GM18511 (cell line): ENCODE data around the gene MAP4K3.
A peak's percentile ranks its signal among the peaks of the same experiment; 100 is the strongest.
"Not testable (repeated sequence)": the region's sequence is repeated elsewhere in the genome, so short reads cannot be mapped to it uniquely, and the experiment has no call there.

ENCODE experiments used
- ATAC-seq: cut with Tn5 transposase; IDR thresholded peaks from one replicate; pipeline ENCODE4 v1.9.1; 2021; ENCODE audit warnings: mild to moderate bottlenecking, moderate library complexity; ENCODE audit not compliant: unreplicated experiment

Gene MAP4K3

DNA sequence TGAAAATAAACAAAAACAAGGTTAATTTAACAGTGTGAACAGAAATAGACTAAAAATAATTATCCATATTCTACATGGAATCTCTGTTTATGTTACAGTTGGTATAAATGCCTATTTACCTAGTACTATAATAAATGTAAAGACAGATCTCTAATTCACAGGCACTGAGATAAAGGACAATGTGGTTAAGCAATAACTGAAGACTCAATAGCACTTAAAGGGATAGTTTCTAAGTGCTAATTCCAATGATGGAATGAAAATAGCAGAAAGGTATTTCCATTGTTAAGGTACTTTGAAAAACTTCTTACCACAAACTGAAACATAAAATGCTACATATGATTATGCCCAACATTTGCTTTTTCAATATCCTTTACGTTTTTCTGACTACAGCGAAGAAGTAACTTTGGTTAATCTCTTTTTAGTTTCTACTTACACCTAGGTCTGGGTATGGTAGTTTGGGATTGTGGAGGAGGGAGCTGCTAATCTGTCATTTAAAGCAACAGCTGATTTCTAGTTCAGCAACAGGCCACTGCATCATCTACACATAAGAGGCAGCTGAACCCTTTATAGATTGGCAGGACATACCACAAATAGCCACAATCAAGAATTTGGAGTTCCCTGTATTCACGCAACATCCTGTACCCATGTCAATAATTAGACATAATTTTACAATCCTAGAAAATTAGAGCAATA, 27.2 kb downstream of the MAP4K3 start:
- no peak for ATAC-seq

DNA sequence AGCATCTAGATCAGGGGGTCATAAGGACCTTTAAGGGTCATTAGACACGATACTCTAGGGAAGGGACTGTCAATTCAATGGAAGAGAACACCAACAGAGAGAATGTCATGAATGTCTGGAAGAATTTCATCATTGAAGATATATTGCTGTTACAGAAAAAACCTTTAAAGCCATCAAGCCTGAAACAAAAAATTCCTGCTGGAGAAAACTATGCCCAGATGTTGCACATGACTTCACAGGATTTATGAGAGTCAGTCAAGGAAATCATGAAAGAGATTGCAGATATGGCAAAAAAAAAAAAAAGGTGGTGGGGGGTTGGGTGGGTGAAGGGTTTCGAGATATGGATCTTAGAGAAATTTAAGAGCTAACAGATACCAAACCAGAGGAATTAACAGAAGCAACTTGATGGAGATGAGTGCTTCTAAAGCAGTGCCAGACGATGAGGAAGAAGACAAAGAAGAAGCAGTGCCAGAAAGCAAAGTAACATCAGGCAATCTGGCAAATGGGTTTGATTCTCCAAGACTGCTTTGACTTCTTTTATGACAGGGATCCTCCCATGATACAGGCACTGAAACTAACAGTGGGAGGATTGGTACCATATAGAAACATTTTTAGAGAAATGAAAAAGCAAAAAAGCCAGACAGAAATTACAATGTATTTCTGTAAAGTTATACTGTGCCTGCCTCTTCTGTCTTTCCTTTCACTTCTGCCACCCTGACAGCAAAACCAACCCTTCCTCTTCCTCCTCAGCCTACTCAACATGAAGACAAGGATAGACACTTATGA, 28.5 kb downstream of the MAP4K3 start:
- ATAC-seq = peak; percentile 69

DNA sequence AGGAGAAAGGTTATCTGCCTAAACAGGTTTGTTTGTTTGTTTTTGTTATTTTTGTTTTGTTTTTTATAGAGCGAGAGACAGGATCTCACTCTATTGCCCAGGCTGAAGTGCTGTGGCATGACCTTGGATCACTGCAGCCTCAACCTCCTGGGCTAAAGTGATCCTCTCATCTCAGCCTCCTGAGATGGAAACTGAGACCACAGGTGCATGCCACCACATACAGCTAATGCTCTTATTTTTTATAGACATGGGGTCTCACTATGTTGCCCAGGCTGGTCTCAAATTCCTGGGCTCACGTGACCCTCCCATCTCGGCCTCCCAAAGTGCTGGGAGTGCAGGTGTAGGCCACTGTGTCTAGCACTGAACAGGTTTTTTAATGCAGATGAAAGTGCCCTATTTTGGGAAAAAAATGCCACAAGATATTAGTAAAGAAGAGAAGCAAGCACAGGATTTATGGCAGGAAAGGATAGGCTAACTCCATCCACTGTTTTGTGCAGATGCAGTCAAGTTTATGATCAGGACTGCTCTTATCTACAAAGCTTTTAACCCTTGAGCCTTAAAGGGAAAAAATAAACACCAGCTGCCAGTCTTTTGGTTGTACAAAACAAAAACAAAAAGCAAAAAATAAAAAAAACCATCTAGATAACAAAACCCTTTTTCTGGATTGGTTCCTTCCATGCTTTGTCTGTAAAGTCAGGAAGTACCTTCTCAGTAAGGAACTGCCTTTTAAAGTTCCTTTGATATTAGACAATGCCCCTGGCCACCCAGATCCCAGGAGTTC, 29.4 kb downstream of the MAP4K3 start:
- no peak for ATAC-seq

DNA sequence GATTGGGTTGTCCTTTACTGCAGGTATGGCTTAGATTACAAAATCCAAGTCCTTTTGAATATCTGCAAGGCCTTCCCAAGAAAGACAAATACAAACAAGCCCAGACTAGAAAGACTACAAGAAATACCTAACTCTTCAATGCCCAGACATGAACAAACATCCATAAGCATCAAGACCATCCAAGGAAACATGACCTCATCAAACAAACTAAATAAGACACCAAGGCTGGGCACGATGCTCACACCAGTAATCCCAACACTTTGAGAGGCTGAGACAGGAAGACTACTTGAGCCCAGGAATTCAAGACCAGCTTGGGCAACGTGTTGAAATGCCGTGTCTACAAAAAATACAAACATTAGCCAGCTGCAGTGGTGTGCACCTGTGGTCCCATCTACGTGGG, 31.7 kb downstream of the MAP4K3 start:
- no peak for ATAC-seq

DNA sequence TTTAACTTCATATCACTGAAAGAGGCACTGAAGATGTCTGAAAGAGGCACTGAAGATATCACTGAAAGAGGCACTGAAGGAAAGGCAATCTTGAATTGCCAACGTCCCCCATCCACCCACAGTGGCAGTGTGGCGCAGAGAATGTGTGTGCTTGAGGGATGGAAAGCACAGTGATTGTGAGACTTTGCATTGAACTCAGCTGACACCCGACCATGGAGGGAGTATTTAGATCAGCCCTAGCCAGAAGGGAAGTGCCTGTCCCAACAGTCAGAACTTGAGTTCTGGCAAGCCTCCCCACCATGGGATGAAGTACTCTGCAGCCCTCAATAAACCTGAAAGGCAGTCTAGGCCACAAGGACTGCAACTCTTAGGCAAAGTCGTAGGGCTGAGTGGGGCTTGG, 33.8 kb downstream of the MAP4K3 start:
- peak; percentile 55 for ATAC-seq

DNA sequence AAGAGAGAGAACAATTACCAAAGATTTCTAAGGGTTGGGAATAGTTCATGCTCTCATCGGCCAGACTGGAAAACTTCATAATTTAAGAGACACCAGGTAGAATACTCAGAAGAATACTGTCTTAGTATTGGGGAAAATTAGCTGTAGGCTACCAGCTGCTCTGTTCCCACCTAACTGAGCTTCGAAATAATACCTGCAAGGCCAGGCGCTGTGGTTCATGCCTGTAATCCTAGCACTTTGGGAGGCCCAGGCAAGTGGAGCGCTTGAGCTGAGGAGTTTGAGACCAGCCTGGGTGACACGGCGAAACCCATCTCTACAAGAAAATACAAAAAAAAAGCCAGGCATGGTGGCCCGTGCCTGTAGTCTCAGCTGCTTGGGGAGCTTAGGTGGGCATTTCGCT, 35.8 kb downstream of the MAP4K3 start:
- no peak for ATAC-seq

DNA sequence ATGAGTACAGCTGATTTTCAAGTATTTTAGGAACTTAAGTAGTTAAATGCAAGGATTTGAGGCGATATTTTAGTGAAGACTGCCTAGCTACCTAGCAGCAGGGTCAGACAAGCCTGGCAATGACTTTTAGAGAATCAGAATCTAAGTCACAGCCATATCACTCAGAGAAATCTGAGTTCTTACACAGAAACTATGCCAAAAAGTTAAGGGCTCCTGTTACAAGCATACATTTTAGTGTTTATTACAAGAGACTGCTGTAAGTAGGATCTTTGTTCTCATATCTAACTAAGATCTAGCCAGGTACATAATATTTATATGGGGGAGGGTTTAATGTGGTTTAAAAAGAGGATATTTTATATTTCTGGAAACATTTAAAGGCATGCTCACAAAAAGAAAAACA, 37.5 kb downstream of the MAP4K3 start:
- no peak for ATAC-seq

DNA sequence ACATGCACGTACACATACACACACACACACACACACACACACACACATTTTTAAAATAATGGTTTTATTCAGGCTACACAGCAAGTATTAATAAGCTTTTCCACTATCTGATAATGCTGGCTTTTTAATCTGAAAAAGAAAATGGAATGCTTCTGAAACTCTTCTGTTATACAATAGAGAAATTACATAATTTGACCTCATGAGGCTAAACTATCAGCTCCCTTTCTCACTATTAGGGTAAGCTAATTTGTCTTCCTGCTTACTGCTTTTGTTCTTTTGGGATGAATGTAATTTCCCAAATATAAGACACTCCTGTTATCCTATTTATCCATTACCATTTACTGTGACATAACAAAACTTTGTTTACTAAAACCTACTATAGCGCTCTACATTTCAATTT, 41.8 kb downstream of the MAP4K3 start:
- ATAC-seq = no peak

DNA sequence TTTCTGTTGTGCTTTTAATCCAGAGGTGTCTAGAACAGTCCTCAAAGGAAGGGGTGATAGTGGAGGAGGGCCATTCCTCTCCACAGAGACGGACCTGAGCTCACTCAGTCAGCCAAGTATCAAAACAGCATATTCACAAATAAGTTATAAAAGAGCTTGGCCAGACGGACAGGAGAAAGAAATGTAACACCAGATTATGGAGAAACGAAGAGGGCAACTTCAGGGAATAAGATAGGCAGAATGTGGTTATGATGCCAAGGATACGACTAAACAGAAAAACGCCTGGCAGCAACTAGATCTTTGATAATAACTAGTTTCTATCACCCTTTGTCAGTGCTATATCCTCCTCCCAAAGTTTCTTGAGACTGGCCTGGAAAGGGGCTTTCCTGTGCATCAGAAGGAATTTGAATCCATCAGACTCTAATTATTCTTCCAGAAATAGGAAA, 42.5 kb downstream of the MAP4K3 start:
- ATAC-seq = no peak

DNA sequence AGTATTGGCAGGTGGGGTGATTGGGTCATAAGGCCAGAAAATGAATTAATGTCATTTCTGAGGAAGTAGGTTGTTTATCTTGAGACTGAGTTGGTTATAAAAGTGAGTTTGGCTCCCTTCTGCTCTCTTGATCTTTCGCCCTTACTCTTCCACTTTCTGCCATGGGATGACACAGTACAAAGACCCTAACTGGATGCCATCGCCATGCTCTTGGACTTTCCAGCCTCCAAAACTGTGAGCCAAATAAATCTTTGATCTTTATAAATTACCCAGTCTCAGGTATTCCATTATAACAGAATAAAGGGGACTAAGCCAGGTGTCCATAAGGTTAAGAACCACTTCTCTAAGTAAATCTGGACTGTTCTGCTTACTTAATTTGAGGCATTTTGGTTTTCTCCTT, 44.4 kb downstream of the MAP4K3 start:
- ATAC-seq = no peak

DNA sequence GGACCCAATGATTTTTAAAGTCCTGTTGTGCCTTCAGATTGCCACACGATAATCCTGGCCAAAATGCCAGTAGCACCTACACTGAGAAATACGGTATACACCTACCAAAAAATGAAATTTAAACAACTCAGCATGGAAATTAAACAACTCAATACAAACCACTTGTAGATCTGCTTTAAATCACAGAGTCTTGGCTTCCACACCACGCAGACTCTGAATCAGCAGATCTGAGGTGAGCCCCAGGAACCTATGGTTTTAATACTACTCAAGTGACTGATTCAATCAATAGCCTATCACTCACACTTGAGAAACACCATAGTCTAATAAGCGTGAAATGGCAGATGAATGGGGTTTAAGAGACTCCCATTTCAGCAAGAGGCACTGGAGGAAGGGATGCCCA, 46.9 kb downstream of the MAP4K3 start:
- ATAC-seq = no peak

DNA sequence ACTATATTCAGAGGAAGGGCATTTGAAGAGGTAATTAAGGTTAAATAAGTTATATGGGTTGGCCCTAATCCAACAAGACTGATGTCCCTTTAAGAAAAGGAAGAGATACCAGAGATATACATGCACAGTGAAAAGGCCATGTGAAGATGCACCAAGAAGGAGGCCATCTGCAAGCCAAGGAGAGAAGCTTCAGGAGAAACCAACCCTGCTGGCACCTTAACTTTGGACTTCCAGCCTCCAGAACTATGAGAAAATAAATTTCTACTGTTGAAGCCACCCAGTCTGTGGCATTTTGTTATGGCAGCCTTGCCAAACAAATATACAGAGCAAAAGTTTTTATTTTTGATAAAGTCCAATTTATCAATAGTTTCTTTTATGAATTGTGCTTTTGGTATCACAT, 51.0 kb downstream of the MAP4K3 start:
- no peak for ATAC-seq

DNA sequence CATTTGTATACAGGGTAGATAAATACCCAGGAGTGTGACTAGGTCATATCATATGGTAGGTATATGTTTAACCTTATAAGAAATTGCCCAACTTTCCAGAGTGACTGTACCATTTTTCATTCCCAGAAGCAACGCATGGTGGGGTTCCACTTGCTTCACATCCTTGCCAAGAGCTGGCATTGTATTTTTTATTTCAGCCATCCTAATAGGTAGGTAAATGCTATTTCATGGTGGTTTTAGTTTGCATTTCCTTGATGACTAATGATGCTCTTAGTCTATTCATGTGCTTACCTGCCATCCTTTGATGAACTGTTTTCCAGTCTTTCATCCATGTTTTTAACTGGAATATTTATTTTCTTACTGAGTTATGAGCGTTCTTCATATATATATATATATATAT, 51.9 kb downstream of the MAP4K3 start:
- ATAC-seq = no peak

DNA sequence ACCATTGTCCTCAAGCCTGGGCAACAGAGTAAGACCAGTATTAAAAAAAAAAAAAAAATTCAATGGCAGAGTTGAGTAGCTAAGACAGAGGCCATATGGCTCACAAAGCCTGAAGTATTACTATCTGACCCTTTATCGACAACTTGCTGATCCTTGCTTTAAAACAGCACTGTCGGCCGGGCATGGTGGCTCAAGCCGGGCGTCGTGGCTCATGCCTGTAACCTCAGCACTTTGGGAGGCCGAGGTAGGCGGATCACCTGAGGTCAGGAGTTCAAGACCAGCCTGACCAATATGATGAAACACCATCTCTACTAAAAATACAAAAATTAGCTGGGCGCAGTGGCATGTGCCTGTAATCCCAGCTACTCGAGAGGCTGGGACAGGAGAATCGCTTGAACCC, 53.0 kb downstream of the MAP4K3 start:
- not testable (repeated sequence) for ATAC-seq

DNA sequence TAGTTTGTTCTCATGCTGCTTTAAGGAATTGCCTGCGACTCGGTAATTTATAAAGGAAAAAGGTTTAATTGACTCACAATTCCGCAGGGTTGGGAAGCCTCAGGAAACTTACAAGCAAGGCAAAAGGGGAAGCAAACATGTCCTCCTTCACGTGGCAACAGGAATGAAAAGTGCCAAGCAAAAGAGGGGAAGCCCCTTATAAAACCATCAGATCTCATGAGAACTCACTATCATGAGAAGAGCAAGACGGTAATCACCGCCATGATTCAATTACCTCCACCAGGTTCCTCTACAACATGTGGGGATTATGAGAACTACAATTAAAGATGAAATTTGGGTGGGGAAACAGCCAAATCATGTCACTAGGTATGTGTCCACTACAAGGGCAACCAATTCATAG, 53.9 kb downstream of the MAP4K3 start:
- no peak for ATAC-seq

DNA sequence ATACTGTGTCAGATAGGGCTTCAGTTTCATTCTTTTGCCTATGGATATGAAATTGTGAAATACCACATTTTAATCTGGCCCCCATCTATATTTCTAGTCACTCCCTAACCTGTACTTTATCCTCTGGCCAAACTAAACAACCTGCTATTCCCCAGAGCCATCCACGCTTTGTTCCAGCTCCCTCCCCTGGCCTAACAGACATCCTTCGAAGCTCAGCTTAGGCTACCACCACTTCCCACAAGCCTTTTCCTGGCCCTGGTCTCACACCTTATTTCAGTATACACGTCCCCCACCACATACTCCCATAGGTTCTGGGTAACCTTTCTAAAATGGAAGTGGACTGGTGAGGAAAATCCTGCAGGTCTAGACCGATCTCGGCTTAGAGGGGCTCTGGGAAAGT, 55.4 kb downstream of the MAP4K3 start:
- ATAC-seq = no peak

DNA sequence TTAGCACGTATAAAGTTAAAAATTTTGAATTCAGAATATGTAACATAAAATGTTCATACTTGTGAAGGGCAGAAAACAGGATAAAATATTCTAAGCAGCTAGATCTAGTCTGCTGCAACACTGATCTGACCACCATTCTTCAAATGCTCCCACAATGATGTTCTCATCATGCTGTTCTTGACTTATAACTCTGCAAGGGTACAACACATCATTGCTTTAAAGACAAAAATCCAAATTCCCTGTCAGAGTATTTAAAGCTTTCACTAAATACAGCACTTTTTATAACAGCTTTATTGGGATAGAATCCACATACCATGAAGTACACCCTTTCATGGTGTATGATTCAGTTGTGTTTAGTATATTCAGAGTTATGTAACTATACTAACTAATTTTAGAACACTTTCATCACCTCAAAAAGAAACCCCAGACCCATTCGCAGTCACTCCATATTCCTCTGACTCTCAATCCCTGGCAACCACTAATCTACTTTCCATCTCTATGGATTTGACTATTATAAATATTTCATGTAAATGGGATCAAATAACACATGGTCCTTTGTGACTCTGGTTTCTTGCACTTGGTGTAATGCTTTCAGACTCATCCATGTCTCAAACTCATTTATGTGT, 56.4 kb downstream of the MAP4K3 start:
- no peak for ATAC-seq

DNA sequence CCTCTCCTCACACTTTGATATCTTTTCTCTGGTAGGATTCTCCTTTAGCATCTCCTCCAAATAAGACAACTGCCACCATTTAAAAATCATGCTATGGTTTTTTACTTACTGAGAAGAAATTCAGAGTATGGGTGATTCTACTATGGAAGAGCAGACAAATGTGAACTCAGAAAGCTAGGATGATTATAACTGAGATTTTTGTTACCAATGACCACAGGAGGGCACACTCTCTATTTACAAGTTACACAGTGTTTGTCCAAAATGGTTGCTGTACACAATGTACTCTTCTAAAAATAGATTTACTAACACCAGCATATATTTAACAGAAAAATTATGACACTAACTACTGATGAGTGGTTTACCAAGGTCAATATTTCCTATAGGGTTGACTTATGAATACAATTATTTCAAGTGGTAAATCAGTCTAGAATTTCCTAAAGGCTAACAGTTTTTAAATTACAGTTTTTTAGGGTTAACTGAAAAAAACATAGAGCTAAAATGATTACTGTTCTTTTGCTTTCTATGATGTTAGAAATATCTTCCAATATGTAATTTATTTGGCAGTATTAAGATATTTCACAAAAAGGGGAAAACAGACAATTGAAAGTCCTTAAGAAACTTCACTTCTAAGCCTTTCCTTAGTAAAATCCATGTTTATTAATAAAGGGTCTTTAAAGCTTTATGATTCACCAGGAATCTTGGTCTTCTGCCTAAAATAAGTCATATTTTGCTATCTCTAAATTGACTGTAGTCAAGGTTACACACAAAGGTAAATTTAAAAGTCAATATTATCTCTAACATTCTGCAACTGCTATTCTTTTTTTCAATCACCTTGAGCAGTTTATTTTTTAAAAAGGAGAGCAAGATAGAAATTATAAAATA, 57.2 kb downstream of the MAP4K3 start:
- peak; percentile 83 for ATAC-seq

DNA sequence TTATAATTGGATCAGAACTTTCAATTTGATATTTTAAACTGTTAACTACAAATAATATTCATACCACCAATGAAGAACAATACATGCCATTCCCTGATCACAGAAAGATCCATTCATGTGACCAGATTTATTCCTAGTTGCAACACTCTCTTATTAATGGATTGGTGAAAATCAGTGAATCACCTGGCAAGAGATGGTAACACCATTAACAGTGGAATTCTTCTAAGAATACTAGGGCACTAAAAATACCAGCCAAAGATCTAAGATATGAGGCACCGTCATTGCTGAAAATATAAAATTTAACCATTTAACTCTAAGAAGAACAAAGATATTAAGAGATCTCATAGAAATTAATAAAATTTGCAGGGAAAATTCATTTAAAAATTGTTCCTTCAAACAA, 58.1 kb downstream of the MAP4K3 start:
- ATAC-seq = no peak

DNA sequence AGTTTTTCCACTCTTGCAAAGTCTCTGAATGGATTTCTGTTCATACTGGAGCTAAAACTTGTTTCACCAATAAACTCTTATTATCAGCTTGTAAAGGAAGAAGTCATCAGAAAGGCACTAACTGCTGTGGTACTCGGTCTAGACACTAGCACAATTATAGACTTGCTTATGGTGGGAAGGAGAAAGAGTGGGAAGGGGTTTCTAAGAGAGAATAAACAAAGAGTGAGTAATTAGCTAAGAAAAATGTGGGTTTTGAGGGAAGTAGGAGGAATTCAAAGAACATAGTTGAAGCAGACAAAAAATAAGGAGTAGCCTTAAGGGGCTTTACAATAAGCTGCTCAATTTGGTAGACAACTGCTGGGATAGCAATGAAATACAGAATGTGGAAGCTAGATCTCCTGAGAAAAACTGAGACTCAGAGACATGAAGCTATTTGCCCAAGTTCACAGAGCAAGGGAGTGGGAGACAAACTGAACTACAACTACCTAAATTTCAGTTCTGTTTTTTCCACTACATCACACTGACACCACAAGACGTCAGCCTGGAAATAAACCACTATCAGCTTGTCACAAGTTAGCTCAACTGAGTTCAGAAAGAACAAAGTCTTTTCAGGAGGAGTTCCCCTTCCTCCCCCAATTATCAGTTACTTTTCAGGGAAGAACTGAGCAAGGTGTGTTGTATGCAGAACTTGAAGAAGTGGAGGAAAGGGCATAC, 59.7 kb downstream of the MAP4K3 start:
- ATAC-seq = peak; percentile 73
